ENCODE data around the gene LRRFIP1. TPM values are rescaled to one million over a fixed set of nuclear protein-coding genes. Genes with fewer than 3 reads are reported as not detected.

Gene LRRFIP1
- total and polyA plus RNA-seq, 2 of the 13 experiments (the other 11 are each of a cell fraction or from before 2014, with no cell fraction given), result 15.9 to 40.5 TPM

- FAIRE-seq (no peak), DNase-seq (ENCODE audit: low spot score) (no peak), ATAC-seq (no peak)
- Histone ChIP-seq H2AFZ (ENCODE audit: low read length) (no peak overlapping the region), H3K79me2 (ENCODE audit: insufficient read depth, low read length) (no peaks in the 10 kb centered on the region), H3K4me1 (ENCODE audit: insufficient read depth, low read length) (peaks cover 18% of the 10 kb centered on the region), H3K4me2 (ENCODE audit: low read depth, low read length) (no peak overlapping the region), H3K9me3 (ENCODE audit: low read length) (no peaks in the 10 kb centered on the region), H3K9ac (ENCODE audit: insufficient read depth, low read depth, low read length) (no peak overlapping the region), H3K27ac (ENCODE audit: extremely low read length, insufficient read depth, low read length) (no peak overlapping the region), H3K4me3 (replicated peaks in 1 of 3; ENCODE audit: insufficient read depth in 1 of 3, low read depth in 2 of 3, low read length in 3 of 3) (no peak overlapping the region), H4K20me1 (ENCODE audit: insufficient read depth, low read length) (no peaks in the 10 kb centered on the region), H3K36me3 (replicated peaks in 1 of 2; ENCODE audit: control insufficient read depth in 1 of 2, insufficient read depth in 2 of 2, low read length in 2 of 2) (no peaks in the 10 kb centered on the region), H3K27me3 (ENCODE audit: control insufficient read depth in 1 of 2, insufficient read depth in 2 of 2, low read length in 2 of 2) (no peaks in the 10 kb centered on the region)
- CTCF ChIA-PET (ENCODE audit: low intra/inter-chr PET ratio, low total read pairs), result no interaction called here
- TF ChIP-seq CHD2 (IDR thresholded peaks at IDR 0.05; ENCODE audit: low read depth, low read length) (no peak), KIAA2018 (CRISPR knock-in tag; IDR thresholded peaks at IDR 0.05; ENCODE audit: borderline replicate concordance) (no peak), CENPT (CRISPR knock-in tag; IDR thresholded peaks at IDR 0.05; ENCODE audit: low read depth) (no peak), NR0B2 (CRISPR knock-in tag; IDR thresholded peaks at IDR 0.05) (no peak), SIN3B (IDR thresholded peaks at IDR 0.05; ENCODE audit: low read length) (no peak), CC2D1A (CRISPR knock-in tag; IDR thresholded peaks at IDR 0.05) (no peak), ZBTB14 (CRISPR knock-in tag; IDR thresholded peaks at IDR 0.05) (no peak), ATF2 (CRISPR knock-in tag; IDR thresholded peaks at IDR 0.05) (no peak), ZNF468 (CRISPR knock-in tag; IDR thresholded peaks at IDR 0.05) (no peak), ZFP62 (CRISPR knock-in tag; IDR thresholded peaks at IDR 0.05) (no peak)
- in situ Hi-C loops (cut with HindIII; ENCODE audit: extremely low pct_ligation_motif_present, low pct_unique_long_range_greater_than_20kb), result no loop called here
- POLR2A ChIA-PET, result no interaction called here
- 89% methylated on average over 3 of the region's 3 CpGs for WGBS (ENCODE audit: low lambda C conversion rate)
- intact Hi-C loops (cut with micrococcal nuclease; ENCODE audit: unreplicated experiment), result no loop called here
- no TSS peak for BruUV-seq (replicated peaks)
Measured at GRCh38 chr2:237637429-237638135, 10.2 kb downstream of the LRRFIP1 start.

Measured in HepG2 (cell line).